Measurements from ENCODE around the gene KCNH2. TPM values are rescaled to one million over a fixed set of nuclear protein-coding genes. Genes with fewer than 3 reads are reported as not detected.

Gene KCNH2
- total and polyA plus RNA-seq, 2 experiments from 2014 or later: 2.6 to 14.7 TPM

DNA sequence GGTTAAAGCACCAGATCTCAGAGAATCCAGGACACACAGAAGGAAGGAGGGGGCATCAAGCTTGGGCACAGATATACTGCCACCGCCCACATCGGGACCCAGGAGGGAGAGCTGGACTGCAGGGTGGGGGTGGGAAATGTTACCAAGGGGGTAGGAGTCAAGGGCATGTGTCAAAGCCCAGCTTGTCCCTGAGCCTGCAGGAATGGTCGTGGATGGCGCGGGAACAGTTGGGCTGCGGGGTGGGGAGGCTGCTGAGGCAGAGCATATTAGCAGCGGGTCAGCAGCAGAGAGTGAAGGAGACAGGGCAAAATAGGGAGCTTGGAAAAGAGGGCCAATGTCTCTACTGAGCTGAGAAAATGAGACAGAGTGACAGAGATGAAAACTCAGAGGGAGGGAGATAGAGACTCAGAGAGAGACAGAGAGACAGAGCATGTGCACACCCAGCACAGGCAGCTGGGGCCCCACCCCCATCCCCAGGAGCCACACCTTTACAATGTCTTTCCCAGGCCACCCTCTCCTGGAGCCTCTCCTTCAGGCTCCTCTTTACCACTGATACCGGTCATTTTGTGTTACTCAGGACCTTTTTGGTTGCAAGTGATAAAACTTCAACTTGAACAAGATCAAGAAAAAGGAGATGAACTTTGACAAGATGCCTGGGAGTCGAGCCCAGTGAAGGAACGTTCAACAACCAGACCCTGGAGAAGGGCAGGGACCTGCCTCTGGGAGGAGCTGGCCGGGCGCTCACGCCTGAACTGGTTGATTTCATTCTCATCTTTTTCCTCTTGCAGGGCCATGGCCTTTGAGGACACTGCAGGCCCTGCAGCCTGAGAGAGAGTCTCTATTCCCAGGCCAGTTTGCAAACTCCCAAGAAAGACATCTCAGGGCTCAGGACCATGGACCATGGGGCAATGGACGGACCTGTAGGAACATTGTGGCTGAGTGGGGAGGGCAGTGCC lies 75.8 kb downstream of the KCNH2 start:
- DNase-seq (ENCODE audit: low spot score) (no peak), ATAC-seq (peak; percentile 10; the same call in 1 of the 3 replicates)
- Mint-ChIP-seq H3K36me3 (ENCODE audit: low read depth) (no peaks in the 10 kb centered on the region; the same call in 2 of the 3 replicates), H3K27ac (no peak overlapping the region), H3K27me3 (ENCODE audit: insufficient read depth, low read depth, poor library complexity) (peaks cover 40% of the 10 kb centered on the region), H3K9me3 (no peaks in the 10 kb centered on the region; the same call in 2 of the 3 replicates), H3K4me1 (peaks cover 32% of the 10 kb centered on the region), H3K4me3 (no peak overlapping the region; the same call in 2 of the 3 replicates)
- Histone ChIP-seq H3K27ac (ENCODE audit: low read depth) (no peak overlapping the region), H3K9me2 (ENCODE audit: insufficient read depth) (no peaks in the 10 kb centered on the region), H3K79me2 (replicated peaks; ENCODE audit: insufficient read depth) (no peaks in the 10 kb centered on the region), H3K4me2 (no peak overlapping the region), H3K27me3 (ENCODE audit: insufficient read depth) (no peaks in the 10 kb centered on the region), H2AFZ (no peak overlapping the region), H3K4me1 (ENCODE audit: insufficient read depth) (peaks cover 11% of the 10 kb centered on the region; the same call in 1 of the 2 replicates), H3K4me3 (no peak overlapping the region), H3K36me3 (ENCODE audit: insufficient read depth) (no peaks in the 10 kb centered on the region), H4K20me1 (replicated peaks; ENCODE audit: insufficient read depth) (no peaks in the 10 kb centered on the region), H3F3A (replicated peaks; ENCODE audit: low read depth) (no peaks in the 10 kb centered on the region)
- TF ChIP-seq, protein P1, sequence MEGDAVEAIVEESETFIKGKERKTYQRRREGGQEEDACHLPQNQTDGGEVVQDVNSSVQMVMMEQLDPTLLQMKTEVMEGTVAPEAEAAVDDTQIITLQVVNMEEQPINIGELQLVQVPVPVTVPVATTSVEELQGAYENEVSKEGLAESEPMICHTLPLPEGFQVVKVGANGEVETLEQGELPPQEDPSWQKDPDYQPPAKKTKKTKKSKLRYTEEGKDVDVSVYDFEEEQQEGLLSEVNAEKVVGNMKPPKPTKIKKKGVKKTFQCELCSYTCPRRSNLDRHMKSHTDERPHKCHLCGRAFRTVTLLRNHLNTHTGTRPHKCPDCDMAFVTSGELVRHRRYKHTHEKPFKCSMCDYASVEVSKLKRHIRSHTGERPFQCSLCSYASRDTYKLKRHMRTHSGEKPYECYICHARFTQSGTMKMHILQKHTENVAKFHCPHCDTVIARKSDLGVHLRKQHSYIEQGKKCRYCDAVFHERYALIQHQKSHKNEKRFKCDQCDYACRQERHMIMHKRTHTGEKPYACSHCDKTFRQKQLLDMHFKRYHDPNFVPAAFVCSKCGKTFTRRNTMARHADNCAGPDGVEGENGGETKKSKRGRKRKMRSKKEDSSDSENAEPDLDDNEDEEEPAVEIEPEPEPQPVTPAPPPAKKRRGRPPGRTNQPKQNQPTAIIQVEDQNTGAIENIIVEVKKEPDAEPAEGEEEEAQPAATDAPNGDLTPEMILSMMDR (conservative IDR thresholded peaks at IDR 0.05; ENCODE audit: low read depth in 2 of 2): no peak
- no peak for TF ChIP-seq STAT1 (IDR thresholded peaks at IDR 0.05; ENCODE audit: unreplicated experiment)

DNA sequence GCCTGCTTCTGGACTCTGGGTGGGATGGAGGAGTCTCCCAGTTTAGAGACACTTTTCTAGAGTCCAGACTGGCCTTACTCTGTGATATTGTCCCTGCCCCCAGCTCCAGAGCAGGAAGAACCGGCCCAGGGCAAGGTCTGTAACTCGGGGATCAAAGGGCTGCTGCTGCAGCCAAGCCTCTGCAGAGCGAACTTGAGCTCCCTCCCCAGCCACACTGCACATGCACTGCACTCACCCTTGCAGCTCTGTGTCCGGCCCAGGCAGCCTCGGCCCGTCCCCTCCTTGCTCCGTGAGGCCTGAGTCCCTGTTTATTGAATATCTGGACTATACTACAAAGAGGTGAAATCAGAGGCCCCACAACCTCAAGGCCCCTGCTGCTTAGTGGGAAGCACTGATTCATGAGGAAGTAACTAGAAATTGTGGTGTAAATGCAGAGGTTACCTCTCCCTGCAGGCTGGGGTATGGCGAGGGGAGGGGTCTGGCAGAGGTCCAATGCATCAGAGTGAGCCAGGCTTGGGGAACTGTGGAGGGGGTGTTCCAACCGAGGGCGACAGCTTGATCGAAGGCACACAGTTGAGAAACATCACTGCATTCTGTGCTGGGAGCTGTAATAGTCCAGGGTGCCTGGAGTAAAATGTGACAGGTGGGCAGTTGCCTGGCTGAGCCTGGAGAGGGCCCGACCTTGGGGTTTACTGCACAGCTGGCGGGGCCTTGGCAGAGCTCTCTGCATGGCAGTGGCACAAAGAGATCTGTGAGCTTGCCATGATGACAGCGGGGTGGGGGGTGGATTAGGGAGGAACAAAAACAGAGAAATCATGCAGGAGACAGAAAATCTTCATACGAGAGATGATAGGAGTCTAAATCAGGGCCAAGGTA lies 76.7 kb downstream of the KCNH2 start:
- no peak overlapping the region for H3K27ac Mint-ChIP-seq
- peaks cover 38% of the 10 kb centered on the region for H3K4me1 Mint-ChIP-seq
- no peak overlapping the region for H2AFZ ChIP-seq

More for the DNA sequence above, 76.7 kb downstream of the KCNH2 start:
- peak; percentile 49 for ATAC-seq
- H3K9me3 Mint-ChIP-seq: no peaks in the 10 kb centered on the region; the same call in 2 of the 3 replicates
- H3K9me2 ChIP-seq (ENCODE audit: insufficient read depth): no peaks in the 10 kb centered on the region
- H3K4me3 Mint-ChIP-seq: no peak overlapping the region; the same call in 2 of the 3 replicates
- peak; percentile 8 for DNase-seq (ENCODE audit: low spot score)
- H3K4me2 ChIP-seq: 0 out of 2 replicates have a peak overlapping the region, but pooled peaks have one; percentile 32
- peaks cover 11% of the 10 kb centered on the region; the same call in 1 of the 2 replicates for H3K4me1 ChIP-seq (ENCODE audit: insufficient read depth)
- H3K36me3 ChIP-seq (ENCODE audit: insufficient read depth): no peaks in the 10 kb centered on the region
- H3K27ac ChIP-seq (ENCODE audit: low read depth): no peak overlapping the region
- H4K20me1 ChIP-seq (replicated peaks; ENCODE audit: insufficient read depth): no peaks in the 10 kb centered on the region
- H3K27me3 ChIP-seq (ENCODE audit: insufficient read depth): no peaks in the 10 kb centered on the region
- no peaks in the 10 kb centered on the region; the same call in 2 of the 3 replicates for H3K36me3 Mint-ChIP-seq (ENCODE audit: low read depth)
- H3F3A ChIP-seq (replicated peaks; ENCODE audit: low read depth): no peaks in the 10 kb centered on the region
- H3K27me3 Mint-ChIP-seq (ENCODE audit: insufficient read depth, low read depth, poor library complexity): peaks cover 40% of the 10 kb centered on the region
- no peaks in the 10 kb centered on the region for H3K79me2 ChIP-seq (replicated peaks; ENCODE audit: insufficient read depth)
- H3K4me3 ChIP-seq: no peak overlapping the region
- TF ChIP-seq, protein P2, sequence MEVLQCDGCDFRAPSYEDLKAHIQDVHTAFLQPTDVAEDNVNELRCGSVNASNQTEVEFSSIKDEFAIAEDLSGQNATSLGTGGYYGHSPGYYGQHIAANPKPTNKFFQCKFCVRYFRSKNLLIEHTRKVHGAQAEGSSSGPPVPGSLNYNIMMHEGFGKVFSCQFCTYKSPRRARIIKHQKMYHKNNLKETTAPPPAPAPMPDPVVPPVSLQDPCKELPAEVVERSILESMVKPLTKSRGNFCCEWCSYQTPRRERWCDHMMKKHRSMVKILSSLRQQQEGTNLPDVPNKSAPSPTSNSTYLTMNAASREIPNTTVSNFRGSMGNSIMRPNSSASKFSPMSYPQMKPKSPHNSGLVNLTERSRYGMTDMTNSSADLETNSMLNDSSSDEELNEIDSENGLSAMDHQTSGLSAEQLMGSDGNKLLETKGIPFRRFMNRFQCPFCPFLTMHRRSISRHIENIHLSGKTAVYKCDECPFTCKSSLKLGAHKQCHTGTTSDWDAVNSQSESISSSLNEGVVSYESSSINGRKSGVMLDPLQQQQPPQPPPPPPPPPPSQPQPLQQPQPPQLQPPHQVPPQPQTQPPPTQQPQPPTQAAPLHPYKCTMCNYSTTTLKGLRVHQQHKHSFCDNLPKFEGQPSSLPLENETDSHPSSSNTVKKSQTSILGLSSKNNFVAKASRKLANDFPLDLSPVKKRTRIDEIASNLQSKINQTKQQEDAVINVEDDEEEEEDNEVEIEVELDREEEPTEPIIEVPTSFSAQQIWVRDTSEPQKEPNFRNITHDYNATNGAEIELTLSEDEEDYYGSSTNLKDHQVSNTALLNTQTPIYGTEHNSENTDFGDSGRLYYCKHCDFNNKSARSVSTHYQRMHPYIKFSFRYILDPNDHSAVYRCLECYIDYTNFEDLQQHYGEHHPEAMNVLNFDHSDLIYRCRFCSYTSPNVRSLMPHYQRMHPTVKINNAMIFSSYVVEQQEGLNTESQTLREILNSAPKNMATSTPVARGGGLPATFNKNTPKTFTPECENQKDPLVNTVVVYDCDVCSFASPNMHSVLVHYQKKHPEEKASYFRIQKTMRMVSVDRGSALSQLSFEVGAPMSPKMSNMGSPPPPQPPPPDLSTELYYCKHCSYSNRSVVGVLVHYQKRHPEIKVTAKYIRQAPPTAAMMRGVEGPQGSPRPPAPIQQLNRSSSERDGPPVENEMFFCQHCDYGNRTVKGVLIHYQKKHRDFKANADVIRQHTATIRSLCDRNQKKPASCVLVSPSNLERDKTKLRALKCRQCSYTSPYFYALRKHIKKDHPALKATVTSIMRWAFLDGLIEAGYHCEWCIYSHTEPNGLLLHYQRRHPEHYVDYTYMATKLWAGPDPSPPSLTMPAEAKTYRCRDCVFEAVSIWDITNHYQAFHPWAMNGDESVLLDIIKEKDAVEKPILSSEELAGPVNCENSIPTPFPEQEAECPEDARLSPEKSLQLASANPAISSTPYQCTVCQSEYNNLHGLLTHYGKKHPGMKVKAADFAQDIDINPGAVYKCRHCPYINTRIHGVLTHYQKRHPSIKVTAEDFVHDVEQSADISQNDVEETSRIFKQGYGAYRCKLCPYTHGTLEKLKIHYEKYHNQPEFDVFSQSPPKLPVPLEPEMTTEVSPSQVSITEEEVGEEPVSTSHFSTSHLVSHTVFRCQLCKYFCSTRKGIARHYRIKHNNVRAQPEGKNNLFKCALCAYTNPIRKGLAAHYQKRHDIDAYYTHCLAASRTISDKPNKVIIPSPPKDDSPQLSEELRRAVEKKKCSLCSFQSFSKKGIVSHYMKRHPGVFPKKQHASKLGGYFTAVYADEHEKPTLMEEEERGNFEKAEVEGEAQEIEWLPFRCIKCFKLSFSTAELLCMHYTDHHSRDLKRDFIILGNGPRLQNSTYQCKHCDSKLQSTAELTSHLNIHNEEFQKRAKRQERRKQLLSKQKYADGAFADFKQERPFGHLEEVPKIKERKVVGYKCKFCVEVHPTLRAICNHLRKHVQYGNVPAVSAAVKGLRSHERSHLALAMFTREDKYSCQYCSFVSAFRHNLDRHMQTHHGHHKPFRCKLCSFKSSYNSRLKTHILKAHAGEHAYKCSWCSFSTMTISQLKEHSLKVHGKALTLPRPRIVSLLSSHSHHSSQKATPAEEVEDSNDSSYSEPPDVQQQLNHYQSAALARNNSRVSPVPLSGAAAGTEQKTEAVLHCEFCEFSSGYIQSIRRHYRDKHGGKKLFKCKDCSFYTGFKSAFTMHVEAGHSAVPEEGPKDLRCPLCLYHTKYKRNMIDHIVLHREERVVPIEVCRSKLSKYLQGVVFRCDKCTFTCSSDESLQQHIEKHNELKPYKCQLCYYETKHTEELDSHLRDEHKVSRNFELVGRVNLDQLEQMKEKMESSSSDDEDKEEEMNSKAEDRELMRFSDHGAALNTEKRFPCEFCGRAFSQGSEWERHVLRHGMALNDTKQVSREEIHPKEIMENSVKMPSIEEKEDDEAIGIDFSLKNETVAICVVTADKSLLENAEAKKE (CRISPR knock-in tag; IDR thresholded peaks at IDR 0.05): no peak
- TF ChIP-seq JUNB (IDR thresholded peaks at IDR 0.05; ENCODE audit: unreplicated experiment): no peak

All from GM23338 (cell line).